ENCODE measurements around the gene ZC3H18.

The ZC3H18 gene

GRCh38 chr16:88533381-88533917 is 36.8 kb upstream of the ZC3H18 start:
- DNase-seq: no peak

- DNase-seq: peak; percentile 19 to 34
Measured at GRCh38 chr16:88533932-88534637, 36.1 kb upstream of the ZC3H18 start.

- DNase-seq: no peak
Measured at GRCh38 chr16:88534638-88535190, 35.5 kb upstream of the ZC3H18 start.

- DNase-seq: no peak
Measured at GRCh38 chr16:88535191-88535856, 34.9 kb upstream of the ZC3H18 start.

GRCh38 chr16:88535857-88536222 is 34.4 kb upstream of the ZC3H18 start:
- no peak for DNase-seq

- DNase-seq: no peak
Measured at GRCh38 chr16:88536510-88536909, 33.7 kb upstream of the ZC3H18 start.

- no peak for DNase-seq
Measured at GRCh38 chr16:88536971-88537751, 33.0 kb upstream of the ZC3H18 start.

GRCh38 chr16:88537859-88538258 is 32.3 kb upstream of the ZC3H18 start:
- no peak for DNase-seq

- no peak for DNase-seq
Measured at GRCh38 chr16:88538366-88539060, 31.7 kb upstream of the ZC3H18 start.

- DNase-seq: no peak
Measured at GRCh38 chr16:88539261-88539651, 30.9 kb upstream of the ZC3H18 start.

- DNase-seq: no peak
Measured at GRCh38 chr16:88539652-88540345, 30.4 kb upstream of the ZC3H18 start.

GRCh38 chr16:88540346-88540977 is 29.7 kb upstream of the ZC3H18 start:
- DNase-seq: no peak

GRCh38 chr16:88541831-88542616 is 28.2 kb upstream of the ZC3H18 start:
- no peak for DNase-seq

- DNase-seq: no peak
Measured at GRCh38 chr16:88543230-88543813, 26.9 kb upstream of the ZC3H18 start.

GRCh38 chr16:88545781-88546180 is 24.4 kb upstream of the ZC3H18 start:
- no peak for DNase-seq

- no peak for DNase-seq
Measured at GRCh38 chr16:88548131-88548874, 21.9 kb upstream of the ZC3H18 start.

- DNase-seq: no peak
Measured at GRCh38 chr16:88548985-88549384, 21.2 kb upstream of the ZC3H18 start.

GRCh38 chr16:88549671-88550245 is 20.4 kb upstream of the ZC3H18 start:
- no peak for DNase-seq

GRCh38 chr16:88550246-88550661 is 19.9 kb upstream of the ZC3H18 start:
- no peak for DNase-seq
